Measurements from ENCODE around the gene SORCS2.

The SORCS2 gene

DNA sequence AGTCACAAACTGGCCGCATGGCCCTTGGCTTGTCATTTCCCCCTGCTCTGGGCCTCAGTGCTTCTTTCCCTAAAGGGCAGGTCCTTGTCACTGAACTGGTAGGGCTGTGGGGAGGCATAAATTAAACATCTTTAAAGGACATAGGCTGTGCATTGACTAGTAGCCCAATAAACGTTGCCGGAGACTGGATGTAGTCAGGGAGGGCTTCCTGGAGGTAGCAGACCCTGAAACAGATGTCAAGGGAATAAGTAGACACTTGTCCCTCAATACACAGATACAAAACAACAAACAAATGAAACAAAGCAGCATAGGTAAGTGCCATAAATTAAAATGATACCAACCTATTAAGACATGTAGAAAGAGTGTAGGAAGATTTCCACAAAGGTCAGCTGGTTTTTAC is 314.2 kb downstream of the SORCS2 start:
- H3K27ac ChIP-seq (ENCODE audit: insufficient read depth in 1 of 2, low read depth in 1 of 2, low read length in 2 of 2, poor library complexity in 1 of 2, severe bottlenecking in 2 of 2): no peak overlapping the region
- H3K36me3 ChIP-seq (ENCODE audit: control insufficient read depth in 4 of 4, insufficient read depth in 4 of 4, low read length in 3 of 4): no peaks in the 10 kb centered on the region
- CTCF ChIA-PET: no interaction called here
- no peak overlapping the region for H3K4me3 ChIP-seq (ENCODE audit: control insufficient read depth in 1 of 7, extremely low read depth in 1 of 7, insufficient read depth in 4 of 7, low read depth in 2 of 7, low read length in 6 of 7)
- H3K27me3 ChIP-seq (replicated peaks in 2 of 5; ENCODE audit: control insufficient read depth in 4 of 5, insufficient read depth in 5 of 5, low read length in 4 of 5): peaks cover 0 to 44% (median 8%) of the 10 kb centered on the region in 5 experiments
- DNase-seq: no peak
- POLR2A ChIA-PET: no interaction called here
- H3K9me3 ChIP-seq (ENCODE audit: control extremely low read depth in 1 of 5, control insufficient read depth in 4 of 5, insufficient read depth in 2 of 5, low read depth in 1 of 5, low read length in 4 of 5): no peaks in the 10 kb centered on the region
- 94% methylated on average over 3 of the region's 3 CpGs for WGBS (ENCODE audit: insufficient coverage)
- no peaks in the 10 kb centered on the region for H3K4me1 ChIP-seq (ENCODE audit: control extremely low read depth in 1 of 4, control insufficient read depth in 4 of 4, insufficient read depth in 4 of 4, low read length in 3 of 4)

DNA sequence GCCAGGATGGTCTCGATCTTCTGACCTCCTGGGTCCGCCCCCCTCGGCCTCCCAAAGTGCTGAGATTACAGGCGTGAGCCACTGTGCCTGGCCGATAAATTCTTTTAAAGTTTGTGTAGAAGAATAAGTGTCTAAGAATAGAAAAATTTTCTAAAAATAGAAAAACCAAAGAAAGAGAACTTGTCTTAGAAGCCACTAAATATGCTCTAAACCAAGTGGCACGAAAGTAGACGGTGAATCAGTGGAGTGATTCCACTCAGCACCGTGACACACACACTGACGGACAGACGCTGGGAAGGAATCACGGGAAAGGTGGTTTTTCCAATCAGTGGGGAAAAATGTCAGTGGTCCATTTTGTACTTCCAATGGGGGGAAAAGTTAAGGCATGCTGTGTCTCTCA is 315.0 kb downstream of the SORCS2 start:
- no peak for DNase-seq
- no peaks in the 10 kb centered on the region for H3K9me3 ChIP-seq (ENCODE audit: control extremely low read depth in 1 of 5, control insufficient read depth in 4 of 5, insufficient read depth in 2 of 5, low read depth in 1 of 5, low read length in 4 of 5)
- CTCF ChIA-PET: no interaction called here
- H3K36me3 ChIP-seq (ENCODE audit: control insufficient read depth in 4 of 4, insufficient read depth in 4 of 4, low read length in 3 of 4): no peaks in the 10 kb centered on the region
- WGBS (ENCODE audit: insufficient coverage): 75% methylated on average over 7 of the region's 11 CpGs
- peaks cover 0 to 46% (median 8%) of the 10 kb centered on the region in 5 experiments for H3K27me3 ChIP-seq (replicated peaks in 2 of 5; ENCODE audit: control insufficient read depth in 4 of 5, insufficient read depth in 5 of 5, low read length in 4 of 5)
- no peaks in the 10 kb centered on the region for H3K4me1 ChIP-seq (ENCODE audit: control extremely low read depth in 1 of 4, control insufficient read depth in 4 of 4, insufficient read depth in 4 of 4, low read length in 3 of 4)
- H3K27ac ChIP-seq (ENCODE audit: insufficient read depth in 1 of 2, low read depth in 1 of 2, low read length in 2 of 2, poor library complexity in 1 of 2, severe bottlenecking in 2 of 2): no peak overlapping the region
- POLR2A ChIA-PET: no interaction called here
- no peak overlapping the region for H3K4me3 ChIP-seq (ENCODE audit: control insufficient read depth in 1 of 7, extremely low read depth in 1 of 7, insufficient read depth in 4 of 7, low read depth in 2 of 7, low read length in 6 of 7)

GRCh38 chr4:7510066-7510465 is 317.7 kb downstream of the SORCS2 start:
- H3K36me3 ChIP-seq (ENCODE audit: control insufficient read depth in 4 of 4, insufficient read depth in 4 of 4, low read length in 3 of 4): no peaks in the 10 kb centered on the region
- CTCF ChIA-PET: no interaction called here

GRCh38 chr4:7510538-7510937 is 318.2 kb downstream of the SORCS2 start:
- 61% methylated on average over 19 of the region's 30 CpGs for WGBS (ENCODE audit: insufficient coverage)
- H3K27me3 ChIP-seq (replicated peaks in 2 of 5; ENCODE audit: control insufficient read depth in 4 of 5, insufficient read depth in 5 of 5, low read length in 4 of 5): peaks cover 0 to 69% (median 6%) of the 10 kb centered on the region in 5 experiments
- DNase-seq: no peak
- ChIA-PET CTCF (no interaction called here), POLR2A (no interaction called here)
- H3K4me1 ChIP-seq (ENCODE audit: control extremely low read depth in 1 of 4, control insufficient read depth in 4 of 4, insufficient read depth in 4 of 4, low read length in 3 of 4): no peaks in the 10 kb centered on the region
- no peak overlapping the region for H3K4me3 ChIP-seq (ENCODE audit: control insufficient read depth in 1 of 7, extremely low read depth in 1 of 7, insufficient read depth in 4 of 7, low read depth in 2 of 7, low read length in 6 of 7)
- no peaks in the 10 kb centered on the region for H3K36me3 ChIP-seq (ENCODE audit: control insufficient read depth in 4 of 4, insufficient read depth in 4 of 4, low read length in 3 of 4)
- H3K9me3 ChIP-seq (ENCODE audit: control extremely low read depth in 1 of 5, control insufficient read depth in 4 of 5, insufficient read depth in 2 of 5, low read depth in 1 of 5, low read length in 4 of 5): no peaks in the 10 kb centered on the region
- H3K27ac ChIP-seq (ENCODE audit: insufficient read depth in 1 of 2, low read depth in 1 of 2, low read length in 2 of 2, poor library complexity in 1 of 2, severe bottlenecking in 2 of 2): no peak overlapping the region

More at GRCh38 chr4:7510066-7510465, 317.7 kb downstream of the SORCS2 start:
- H3K4me1 ChIP-seq (ENCODE audit: control extremely low read depth in 1 of 4, control insufficient read depth in 4 of 4, insufficient read depth in 4 of 4, low read length in 3 of 4): no peaks in the 10 kb centered on the region
- 69% methylated on average over 20 of the region's 27 CpGs for WGBS (ENCODE audit: insufficient coverage)
- peaks cover 0 to 64% (median 6%) of the 10 kb centered on the region in 5 experiments for H3K27me3 ChIP-seq (replicated peaks in 2 of 5; ENCODE audit: control insufficient read depth in 4 of 5, insufficient read depth in 5 of 5, low read length in 4 of 5)
- no peak overlapping the region for H3K4me3 ChIP-seq (ENCODE audit: control insufficient read depth in 1 of 7, extremely low read depth in 1 of 7, insufficient read depth in 4 of 7, low read depth in 2 of 7, low read length in 6 of 7)
- no peak overlapping the region for H3K27ac ChIP-seq (ENCODE audit: insufficient read depth in 1 of 2, low read depth in 1 of 2, low read length in 2 of 2, poor library complexity in 1 of 2, severe bottlenecking in 2 of 2)
- POLR2A ChIA-PET: no interaction called here
- DNase-seq: no peak
- H3K9me3 ChIP-seq (ENCODE audit: control extremely low read depth in 1 of 5, control insufficient read depth in 4 of 5, insufficient read depth in 2 of 5, low read depth in 1 of 5, low read length in 4 of 5): no peaks in the 10 kb centered on the region

GRCh38 chr4:7511525-7511924 is 319.2 kb downstream of the SORCS2 start:
- WGBS (ENCODE audit: insufficient coverage): 56% methylated on average over 6 of the region's 7 CpGs
- POLR2A ChIA-PET: no interaction called here
- no peaks in the 10 kb centered on the region for H3K36me3 ChIP-seq (ENCODE audit: control insufficient read depth in 4 of 4, insufficient read depth in 4 of 4, low read length in 3 of 4)
- no peak overlapping the region for H3K4me3 ChIP-seq (ENCODE audit: control insufficient read depth in 1 of 7, extremely low read depth in 1 of 7, insufficient read depth in 4 of 7, low read depth in 2 of 7, low read length in 6 of 7)
- no peak overlapping the region for H3K27ac ChIP-seq (ENCODE audit: insufficient read depth in 1 of 2, low read depth in 1 of 2, low read length in 2 of 2, poor library complexity in 1 of 2, severe bottlenecking in 2 of 2)
- H3K9me3 ChIP-seq (ENCODE audit: control extremely low read depth in 1 of 5, control insufficient read depth in 4 of 5, insufficient read depth in 2 of 5, low read depth in 1 of 5, low read length in 4 of 5): no peaks in the 10 kb centered on the region
- H3K27me3 ChIP-seq (replicated peaks in 2 of 5; ENCODE audit: control insufficient read depth in 4 of 5, insufficient read depth in 5 of 5, low read length in 4 of 5): peaks cover 0 to 79% (median 8%) of the 10 kb centered on the region in 5 experiments
- no peaks in the 10 kb centered on the region for H3K4me1 ChIP-seq (ENCODE audit: control extremely low read depth in 1 of 4, control insufficient read depth in 4 of 4, insufficient read depth in 4 of 4, low read length in 3 of 4)
- CTCF ChIA-PET: no interaction called here
- no peak for DNase-seq

DNA sequence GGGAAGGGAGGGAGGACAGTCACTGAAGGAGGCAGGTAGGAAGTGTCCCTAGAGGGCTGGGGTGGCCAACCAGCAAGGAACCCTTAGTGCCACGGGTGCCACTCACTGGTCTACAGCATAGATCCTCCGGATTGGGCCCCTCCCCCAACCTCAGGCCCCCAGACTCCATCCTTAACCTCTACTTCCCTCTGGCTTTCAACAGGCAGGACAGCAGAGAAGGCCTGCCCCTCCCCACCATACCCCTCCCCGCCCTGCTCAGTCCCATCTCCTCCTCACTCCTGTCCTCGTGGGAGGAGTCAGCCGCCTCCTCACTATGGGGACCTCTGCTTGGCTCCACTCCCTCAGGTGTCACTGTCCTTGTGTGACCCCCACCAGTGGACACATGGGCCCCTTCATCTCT is 320.1 kb downstream of the SORCS2 start:
- POLR2A ChIA-PET: no interaction called here
- Histone ChIP-seq H3K36me3 (ENCODE audit: control insufficient read depth in 4 of 4, insufficient read depth in 4 of 4, low read length in 3 of 4) (no peaks in the 10 kb centered on the region), H3K4me3 (ENCODE audit: control insufficient read depth in 1 of 7, extremely low read depth in 1 of 7, insufficient read depth in 4 of 7, low read depth in 2 of 7, low read length in 6 of 7) (no peak overlapping the region), H3K27me3 (replicated peaks in 2 of 5; ENCODE audit: control insufficient read depth in 4 of 5, insufficient read depth in 5 of 5, low read length in 4 of 5) (peaks cover 0 to 88% (median 8%) of the 10 kb centered on the region in 5 experiments), H3K27ac (ENCODE audit: insufficient read depth in 1 of 2, low read depth in 1 of 2, low read length in 2 of 2, poor library complexity in 1 of 2, severe bottlenecking in 2 of 2) (no peak overlapping the region), H3K4me1 (ENCODE audit: control extremely low read depth in 1 of 4, control insufficient read depth in 4 of 4, insufficient read depth in 4 of 4, low read length in 3 of 4) (no peaks in the 10 kb centered on the region), H3K9me3 (ENCODE audit: control extremely low read depth in 1 of 5, control insufficient read depth in 4 of 5, insufficient read depth in 2 of 5, low read depth in 1 of 5, low read length in 4 of 5) (no peaks in the 10 kb centered on the region)
- no peak for DNase-seq
- CTCF ChIA-PET: no interaction called here
- 42% methylated on average over 4 of the region's 5 CpGs for WGBS (ENCODE audit: insufficient coverage)

- Histone ChIP-seq H3K36me3 (ENCODE audit: control insufficient read depth in 4 of 4, insufficient read depth in 4 of 4, low read length in 3 of 4) (no peaks in the 10 kb centered on the region), H3K9me3 (ENCODE audit: control extremely low read depth in 1 of 5, control insufficient read depth in 4 of 5, insufficient read depth in 2 of 5, low read depth in 1 of 5, low read length in 4 of 5) (no peaks in the 10 kb centered on the region), H3K27ac (ENCODE audit: insufficient read depth in 1 of 2, low read depth in 1 of 2, low read length in 2 of 2, poor library complexity in 1 of 2, severe bottlenecking in 2 of 2) (no peak overlapping the region), H3K4me3 (ENCODE audit: control insufficient read depth in 1 of 7, extremely low read depth in 1 of 7, insufficient read depth in 4 of 7, low read depth in 2 of 7, low read length in 6 of 7) (no peak overlapping the region), H3K27me3 (replicated peaks in 2 of 5; ENCODE audit: control insufficient read depth in 4 of 5, insufficient read depth in 5 of 5, low read length in 4 of 5) (peaks cover 0 to 93% (median 12%) of the 10 kb centered on the region in 5 experiments), H3K4me1 (ENCODE audit: control extremely low read depth in 1 of 4, control insufficient read depth in 4 of 4, insufficient read depth in 4 of 4, low read length in 3 of 4) (no peaks in the 10 kb centered on the region)
- WGBS (ENCODE audit: insufficient coverage): 82% methylated on average over 10 of the region's 10 CpGs
- ChIA-PET POLR2A (no interaction called here), CTCF (no interaction called here)
- no peak for DNase-seq
These were observed 320.6 kb downstream of the SORCS2 start for GRCh38 chr4:7512946-7513345.

All from common myeloid progenitor, CD34-positive (primary cell).